Measurements from ENCODE around the gene ID3.

The ID3 gene

DNA sequence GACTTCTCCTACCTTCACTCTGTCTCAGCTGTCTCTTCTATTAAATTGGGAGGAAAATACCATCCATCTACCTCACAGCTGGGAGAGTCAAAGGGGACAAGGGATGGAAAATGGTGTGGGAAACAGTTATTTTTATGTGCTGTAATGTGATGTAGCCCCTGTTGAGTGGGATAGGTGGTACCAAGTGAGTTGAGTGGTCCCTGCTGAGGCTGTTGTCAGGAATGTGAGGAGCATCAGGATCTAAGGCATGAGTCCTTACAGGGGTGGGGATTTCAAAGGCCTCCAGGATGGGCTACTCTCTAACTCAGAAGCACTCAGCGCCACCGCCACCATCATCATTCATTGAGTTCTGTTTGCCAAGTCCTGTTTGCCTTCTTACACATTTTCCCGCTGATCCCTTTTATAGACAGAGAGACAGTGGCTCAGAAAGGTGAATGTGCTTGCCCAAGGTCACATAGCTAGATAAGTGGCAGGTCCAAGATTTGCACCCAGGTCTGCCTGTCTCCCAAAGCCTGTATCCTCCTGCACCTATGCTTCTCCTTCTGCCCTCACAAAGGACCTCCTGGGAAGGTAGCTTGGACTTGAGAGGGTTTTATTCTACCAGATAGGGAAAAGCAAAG lies 4.6 kb upstream of the ID3 start:
- no peaks in the 10 kb centered on the region for H3K9me3 ChIP-seq
- DNase-seq: no peak
- H3K4me1 ChIP-seq: peaks cover 23% of the 10 kb centered on the region
- H3K4me3 ChIP-seq (ENCODE audit: low read depth, low read length): no peak overlapping the region
- no peaks in the 10 kb centered on the region for H3K27me3 ChIP-seq
- TF ChIP-seq, protein P1, sequence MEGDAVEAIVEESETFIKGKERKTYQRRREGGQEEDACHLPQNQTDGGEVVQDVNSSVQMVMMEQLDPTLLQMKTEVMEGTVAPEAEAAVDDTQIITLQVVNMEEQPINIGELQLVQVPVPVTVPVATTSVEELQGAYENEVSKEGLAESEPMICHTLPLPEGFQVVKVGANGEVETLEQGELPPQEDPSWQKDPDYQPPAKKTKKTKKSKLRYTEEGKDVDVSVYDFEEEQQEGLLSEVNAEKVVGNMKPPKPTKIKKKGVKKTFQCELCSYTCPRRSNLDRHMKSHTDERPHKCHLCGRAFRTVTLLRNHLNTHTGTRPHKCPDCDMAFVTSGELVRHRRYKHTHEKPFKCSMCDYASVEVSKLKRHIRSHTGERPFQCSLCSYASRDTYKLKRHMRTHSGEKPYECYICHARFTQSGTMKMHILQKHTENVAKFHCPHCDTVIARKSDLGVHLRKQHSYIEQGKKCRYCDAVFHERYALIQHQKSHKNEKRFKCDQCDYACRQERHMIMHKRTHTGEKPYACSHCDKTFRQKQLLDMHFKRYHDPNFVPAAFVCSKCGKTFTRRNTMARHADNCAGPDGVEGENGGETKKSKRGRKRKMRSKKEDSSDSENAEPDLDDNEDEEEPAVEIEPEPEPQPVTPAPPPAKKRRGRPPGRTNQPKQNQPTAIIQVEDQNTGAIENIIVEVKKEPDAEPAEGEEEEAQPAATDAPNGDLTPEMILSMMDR (IDR thresholded peaks at IDR 0.05; ENCODE audit: low read depth, low read length): no peak
- peaks cover 2% of the 10 kb centered on the region for H3K36me3 ChIP-seq

DNA sequence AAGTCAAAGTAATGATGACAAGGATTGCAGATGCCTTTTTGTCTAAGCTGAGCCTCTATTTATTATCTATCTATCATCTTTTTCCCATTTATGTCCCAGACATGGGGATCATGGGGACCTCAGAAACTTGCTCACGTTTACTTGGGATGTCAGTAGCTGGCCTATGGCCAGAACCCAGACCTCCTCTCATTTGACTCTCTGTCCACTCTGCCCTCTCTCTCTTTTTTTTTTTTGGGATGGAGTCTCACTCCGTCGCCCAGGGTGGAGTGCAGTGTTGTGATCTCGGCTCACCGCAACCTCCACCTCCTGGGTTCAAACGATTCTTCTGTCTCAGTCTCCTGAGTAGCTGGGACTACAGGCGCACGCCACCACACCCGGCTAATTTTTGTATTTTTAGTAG lies 3.7 kb upstream of the ID3 start:
- no peak for DNase-seq
- Histone ChIP-seq H3K36me3 (peaks cover 11% of the 10 kb centered on the region), H3K4me3 (ENCODE audit: low read depth, low read length) (no peak overlapping the region), H3K4me1 (peaks cover 20% of the 10 kb centered on the region), H3K9me3 (no peaks in the 10 kb centered on the region), H3K27me3 (no peaks in the 10 kb centered on the region)
- TF ChIP-seq, protein P1 (IDR thresholded peaks at IDR 0.05; ENCODE audit: low read depth, low read length): no peak

DNA sequence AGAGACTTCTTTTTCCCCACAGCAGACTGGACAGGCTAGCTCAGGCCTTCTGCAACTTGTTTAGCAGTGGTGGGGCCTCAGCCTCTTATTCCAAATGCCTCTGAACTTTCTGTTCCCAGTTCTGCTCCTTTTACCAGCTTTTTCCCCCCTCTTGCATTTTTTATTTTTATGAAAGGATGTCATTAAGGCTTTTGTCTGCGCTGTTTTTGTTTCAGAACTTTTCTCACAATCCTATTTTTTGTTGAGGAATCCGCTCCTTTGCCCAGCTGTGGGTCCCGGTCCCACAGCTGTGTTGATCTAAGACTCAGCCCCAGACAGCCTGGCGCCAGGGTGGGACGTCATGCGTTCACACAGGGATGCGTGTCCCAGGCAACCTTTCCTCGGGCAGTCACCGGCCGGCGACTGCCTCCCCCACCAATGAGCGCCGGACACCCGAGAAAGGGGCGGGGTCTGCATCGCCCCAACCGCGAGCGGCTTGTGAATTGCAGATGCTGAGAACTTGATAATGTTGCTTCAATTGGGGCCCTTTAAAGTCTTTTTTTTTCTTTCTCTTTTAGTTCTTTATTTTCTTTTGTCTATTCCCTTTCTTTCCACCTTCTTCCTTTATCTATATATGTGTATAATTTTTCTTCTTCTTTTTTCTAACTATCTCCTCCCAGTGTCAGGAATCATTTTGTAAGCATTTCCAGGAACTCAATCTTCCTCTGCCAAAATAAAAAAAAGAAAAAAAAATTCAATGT lies 3.0 kb upstream of the ID3 start:
- Histone ChIP-seq H3K9me3 (no peaks in the 10 kb centered on the region), H3K27me3 (no peaks in the 10 kb centered on the region), H3K4me3 (ENCODE audit: low read depth, low read length) (peak overlapping the region; percentile 28; the same call in 1 of the 2 replicates), H3K4me1 (peaks cover 20% of the 10 kb centered on the region), H3K36me3 (peaks cover 18% of the 10 kb centered on the region)
- peak; percentile 95 for DNase-seq
- TF ChIP-seq, protein P1 (IDR thresholded peaks at IDR 0.05; ENCODE audit: low read depth, low read length): no peak

DNA sequence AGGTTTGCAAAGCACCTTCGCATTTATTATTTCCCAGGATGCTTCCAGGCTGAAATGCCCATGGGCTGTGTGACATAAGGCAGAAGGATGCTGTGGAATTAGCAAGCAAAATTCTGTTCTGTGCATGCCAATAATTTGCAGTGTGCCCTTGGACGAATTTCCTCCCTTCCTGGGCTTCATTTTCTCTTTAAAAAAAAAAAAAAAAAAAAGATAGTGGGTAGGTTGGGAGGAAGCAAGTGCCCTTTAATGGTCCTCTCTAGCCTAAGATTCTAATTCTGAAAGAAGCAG lies 2.5 kb upstream of the ID3 start:
- no peak for DNase-seq
- no peaks in the 10 kb centered on the region for H3K27me3 ChIP-seq
- H3K36me3 ChIP-seq: peaks cover 23% of the 10 kb centered on the region
- TF ChIP-seq, protein P1 (IDR thresholded peaks at IDR 0.05; ENCODE audit: low read depth, low read length): no peak
- peak overlapping the region; percentile 28; the same call in 1 of the 2 replicates for H3K4me3 ChIP-seq (ENCODE audit: low read depth, low read length)
- peaks cover 20% of the 10 kb centered on the region for H3K4me1 ChIP-seq
- H3K9me3 ChIP-seq: no peaks in the 10 kb centered on the region

DNA sequence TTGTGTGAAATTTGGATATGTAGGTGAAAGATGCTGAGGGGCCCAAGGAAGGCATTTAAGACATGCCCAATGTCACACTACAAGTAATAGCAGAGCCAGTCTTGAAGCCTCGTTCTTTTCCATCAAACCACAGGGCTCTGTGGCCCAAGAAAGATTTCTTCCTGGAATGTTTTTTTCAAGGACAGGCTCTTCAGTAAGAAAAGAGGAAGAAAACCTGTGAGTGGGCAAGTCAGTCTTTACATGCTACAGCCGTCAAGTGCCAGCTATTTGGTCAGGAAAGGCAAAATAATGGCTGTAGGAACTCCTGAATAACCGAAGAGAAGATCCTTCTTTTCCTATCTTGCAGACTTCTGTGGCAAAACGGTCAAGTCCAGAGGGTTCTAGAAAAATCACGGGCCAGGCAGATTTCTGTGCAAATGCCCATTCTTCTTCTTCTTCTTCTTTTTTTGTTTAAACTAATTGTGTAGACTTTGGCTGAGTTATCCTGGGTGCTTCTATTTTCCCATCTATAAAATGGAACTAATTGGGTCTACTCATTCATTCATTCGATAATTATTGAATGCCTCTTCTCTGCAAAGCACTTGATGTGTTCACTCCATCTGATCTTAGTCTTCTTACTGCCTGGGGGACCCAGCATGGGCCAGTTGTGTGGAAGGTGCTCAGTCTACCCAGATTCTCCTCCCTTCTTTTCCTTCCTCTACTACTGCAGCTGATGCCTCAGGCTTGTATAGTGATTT lies 1.9 kb upstream of the ID3 start:
- DNase-seq: no peak
- TF ChIP-seq, protein P1 (IDR thresholded peaks at IDR 0.05; ENCODE audit: low read depth, low read length): no peak
- peaks cover 22% of the 10 kb centered on the region for H3K4me1 ChIP-seq

More for the DNA sequence above, 1.9 kb upstream of the ID3 start:
- peaks cover 23% of the 10 kb centered on the region for H3K36me3 ChIP-seq
- no peaks in the 10 kb centered on the region for H3K9me3 ChIP-seq
- no peak overlapping the region for H3K4me3 ChIP-seq (ENCODE audit: low read depth, low read length)
- no peaks in the 10 kb centered on the region for H3K27me3 ChIP-seq
